ENCODE results near the gene CHST15.

DNA sequence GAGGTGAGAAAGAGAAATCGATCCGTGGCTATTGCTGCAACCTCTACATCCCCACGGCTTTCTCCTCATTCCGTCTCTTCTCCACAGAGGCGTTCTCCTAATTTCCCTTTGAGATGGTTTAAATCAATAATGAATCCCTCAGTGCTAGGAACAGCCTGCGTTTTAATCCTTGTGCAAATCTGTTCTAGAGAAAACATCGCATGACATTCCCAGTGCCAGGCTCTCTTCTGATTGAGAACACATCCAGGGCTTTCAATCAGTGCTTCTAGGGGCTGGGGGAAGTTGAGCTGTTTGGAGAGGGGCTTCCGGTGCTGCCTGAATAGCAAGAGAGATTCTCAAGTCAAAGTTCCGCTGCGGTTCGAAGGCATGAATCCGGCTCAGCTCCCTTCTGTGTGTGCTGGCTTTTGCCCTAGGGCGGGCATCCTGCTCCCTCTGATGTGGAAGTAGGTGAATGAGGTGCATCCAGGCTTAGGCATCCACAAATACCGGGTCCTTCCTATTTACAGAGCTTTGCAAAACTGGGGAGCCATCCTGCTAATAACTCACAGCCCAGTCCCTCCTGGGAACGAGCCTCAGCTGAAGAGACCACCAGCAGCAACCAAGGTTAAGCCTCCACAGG lies 62.8 kb downstream of the CHST15 start:
- TF ChIP-seq, protein P1, sequence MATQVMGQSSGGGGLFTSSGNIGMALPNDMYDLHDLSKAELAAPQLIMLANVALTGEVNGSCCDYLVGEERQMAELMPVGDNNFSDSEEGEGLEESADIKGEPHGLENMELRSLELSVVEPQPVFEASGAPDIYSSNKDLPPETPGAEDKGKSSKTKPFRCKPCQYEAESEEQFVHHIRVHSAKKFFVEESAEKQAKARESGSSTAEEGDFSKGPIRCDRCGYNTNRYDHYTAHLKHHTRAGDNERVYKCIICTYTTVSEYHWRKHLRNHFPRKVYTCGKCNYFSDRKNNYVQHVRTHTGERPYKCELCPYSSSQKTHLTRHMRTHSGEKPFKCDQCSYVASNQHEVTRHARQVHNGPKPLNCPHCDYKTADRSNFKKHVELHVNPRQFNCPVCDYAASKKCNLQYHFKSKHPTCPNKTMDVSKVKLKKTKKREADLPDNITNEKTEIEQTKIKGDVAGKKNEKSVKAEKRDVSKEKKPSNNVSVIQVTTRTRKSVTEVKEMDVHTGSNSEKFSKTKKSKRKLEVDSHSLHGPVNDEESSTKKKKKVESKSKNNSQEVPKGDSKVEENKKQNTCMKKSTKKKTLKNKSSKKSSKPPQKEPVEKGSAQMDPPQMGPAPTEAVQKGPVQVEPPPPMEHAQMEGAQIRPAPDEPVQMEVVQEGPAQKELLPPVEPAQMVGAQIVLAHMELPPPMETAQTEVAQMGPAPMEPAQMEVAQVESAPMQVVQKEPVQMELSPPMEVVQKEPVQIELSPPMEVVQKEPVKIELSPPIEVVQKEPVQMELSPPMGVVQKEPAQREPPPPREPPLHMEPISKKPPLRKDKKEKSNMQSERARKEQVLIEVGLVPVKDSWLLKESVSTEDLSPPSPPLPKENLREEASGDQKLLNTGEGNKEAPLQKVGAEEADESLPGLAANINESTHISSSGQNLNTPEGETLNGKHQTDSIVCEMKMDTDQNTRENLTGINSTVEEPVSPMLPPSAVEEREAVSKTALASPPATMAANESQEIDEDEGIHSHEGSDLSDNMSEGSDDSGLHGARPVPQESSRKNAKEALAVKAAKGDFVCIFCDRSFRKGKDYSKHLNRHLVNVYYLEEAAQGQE (IDR thresholded peaks at IDR 0.05): no peak
- TF ChIP-seq, protein P2, sequence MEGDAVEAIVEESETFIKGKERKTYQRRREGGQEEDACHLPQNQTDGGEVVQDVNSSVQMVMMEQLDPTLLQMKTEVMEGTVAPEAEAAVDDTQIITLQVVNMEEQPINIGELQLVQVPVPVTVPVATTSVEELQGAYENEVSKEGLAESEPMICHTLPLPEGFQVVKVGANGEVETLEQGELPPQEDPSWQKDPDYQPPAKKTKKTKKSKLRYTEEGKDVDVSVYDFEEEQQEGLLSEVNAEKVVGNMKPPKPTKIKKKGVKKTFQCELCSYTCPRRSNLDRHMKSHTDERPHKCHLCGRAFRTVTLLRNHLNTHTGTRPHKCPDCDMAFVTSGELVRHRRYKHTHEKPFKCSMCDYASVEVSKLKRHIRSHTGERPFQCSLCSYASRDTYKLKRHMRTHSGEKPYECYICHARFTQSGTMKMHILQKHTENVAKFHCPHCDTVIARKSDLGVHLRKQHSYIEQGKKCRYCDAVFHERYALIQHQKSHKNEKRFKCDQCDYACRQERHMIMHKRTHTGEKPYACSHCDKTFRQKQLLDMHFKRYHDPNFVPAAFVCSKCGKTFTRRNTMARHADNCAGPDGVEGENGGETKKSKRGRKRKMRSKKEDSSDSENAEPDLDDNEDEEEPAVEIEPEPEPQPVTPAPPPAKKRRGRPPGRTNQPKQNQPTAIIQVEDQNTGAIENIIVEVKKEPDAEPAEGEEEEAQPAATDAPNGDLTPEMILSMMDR (IDR thresholded peaks at IDR 0.05; ENCODE audit: low read depth, low read length, missing input control): no peak
- TF ChIP-seq EGR1 (IDR thresholded peaks at IDR 0.05; ENCODE audit: low read depth in 2 of 2) (no peak), TAF1 (conservative IDR thresholded peaks at IDR 0.05) (no peak), SP1 (IDR thresholded peaks at IDR 0.05) (no peak), NR2F2 (IDR thresholded peaks at IDR 0.05) (no peak), FOXA1 (IDR thresholded peaks at IDR 0.05) (no peak), YY1 (IDR thresholded peaks at IDR 0.05) (no peak), RAD21 (IDR thresholded peaks at IDR 0.05) (no peak)
- TF ChIP-seq, protein P3, sequence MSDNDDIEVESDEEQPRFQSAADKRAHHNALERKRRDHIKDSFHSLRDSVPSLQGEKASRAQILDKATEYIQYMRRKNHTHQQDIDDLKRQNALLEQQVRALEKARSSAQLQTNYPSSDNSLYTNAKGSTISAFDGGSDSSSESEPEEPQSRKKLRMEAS (IDR thresholded peaks at IDR 0.05): no peak
